B cell (primary cell): Measurements from ENCODE around the gene RAB24.

Source experiments
- EZH2 ChIP-seq: IDR thresholded peaks from 2 replicates; pipeline ENCODE4 v1.6.1; 2012; ENCODE audit warnings: borderline replicate concordance, low read depth, mild to moderate bottlenecking, moderate library complexity, low read length; ENCODE audit not compliant: insufficient read depth, poor library complexity, severe bottlenecking
- TF ChIP-seq, protein P1 (sequence below): fragments of 200-600 bp; IDR thresholded peaks from one replicate; pipeline ENCODE4 v1.8.0; 2022; ENCODE audit warnings: antibody characterized with exemption, mild to moderate bottlenecking

DNA sequence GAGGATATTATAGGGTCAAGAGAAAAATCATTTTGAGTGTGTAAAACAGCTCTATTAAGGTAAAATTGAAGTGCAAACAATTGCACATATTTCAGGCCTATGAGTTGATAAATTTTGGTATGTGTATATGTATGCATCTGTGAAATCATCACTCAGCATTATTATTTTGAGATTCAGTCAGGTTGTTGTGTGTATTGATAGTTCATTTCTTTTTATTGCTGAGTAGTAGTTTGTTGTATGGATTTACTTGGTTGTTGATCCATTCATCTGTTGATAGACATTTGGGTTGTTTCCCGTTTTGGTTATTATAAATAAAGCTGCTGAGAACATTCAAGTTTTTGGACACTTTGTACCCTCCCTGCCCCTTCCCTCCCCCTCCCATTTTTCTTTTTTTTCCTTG, 50.3 kb downstream of the RAB24 start:
- TF ChIP-seq EZH2 = no peak
- TF ChIP-seq, protein P1, sequence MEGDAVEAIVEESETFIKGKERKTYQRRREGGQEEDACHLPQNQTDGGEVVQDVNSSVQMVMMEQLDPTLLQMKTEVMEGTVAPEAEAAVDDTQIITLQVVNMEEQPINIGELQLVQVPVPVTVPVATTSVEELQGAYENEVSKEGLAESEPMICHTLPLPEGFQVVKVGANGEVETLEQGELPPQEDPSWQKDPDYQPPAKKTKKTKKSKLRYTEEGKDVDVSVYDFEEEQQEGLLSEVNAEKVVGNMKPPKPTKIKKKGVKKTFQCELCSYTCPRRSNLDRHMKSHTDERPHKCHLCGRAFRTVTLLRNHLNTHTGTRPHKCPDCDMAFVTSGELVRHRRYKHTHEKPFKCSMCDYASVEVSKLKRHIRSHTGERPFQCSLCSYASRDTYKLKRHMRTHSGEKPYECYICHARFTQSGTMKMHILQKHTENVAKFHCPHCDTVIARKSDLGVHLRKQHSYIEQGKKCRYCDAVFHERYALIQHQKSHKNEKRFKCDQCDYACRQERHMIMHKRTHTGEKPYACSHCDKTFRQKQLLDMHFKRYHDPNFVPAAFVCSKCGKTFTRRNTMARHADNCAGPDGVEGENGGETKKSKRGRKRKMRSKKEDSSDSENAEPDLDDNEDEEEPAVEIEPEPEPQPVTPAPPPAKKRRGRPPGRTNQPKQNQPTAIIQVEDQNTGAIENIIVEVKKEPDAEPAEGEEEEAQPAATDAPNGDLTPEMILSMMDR = no peak
